ENCODE results near the gene SLC44A5.

DNA sequence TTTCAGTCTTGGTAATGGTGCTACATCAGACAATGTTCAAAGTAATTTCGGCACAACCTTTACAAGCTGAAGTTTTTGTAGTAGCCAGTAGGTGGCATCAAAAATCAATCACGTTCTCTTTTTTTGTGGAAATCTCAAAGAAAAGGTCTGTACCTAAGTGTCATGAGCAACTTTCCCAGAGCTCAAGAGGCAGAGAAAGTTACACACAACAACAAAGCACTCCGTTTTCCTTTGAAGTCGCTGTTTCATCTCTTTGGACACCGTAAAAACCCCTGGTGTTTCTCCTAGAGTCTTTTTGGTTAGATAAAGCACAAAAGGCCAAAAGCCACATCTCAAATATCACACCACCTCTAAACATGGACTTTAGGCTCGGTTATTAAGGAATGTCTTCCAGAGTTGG lies 345.1 kb downstream of the SLC44A5 start:
- TF ChIP-seq SMC3 (IDR thresholded peaks at IDR 0.05; ENCODE audit: borderline replicate concordance, low read length) (peak; percentile 71; the same call in 1 of the 2 replicates), YY1 (IDR thresholded peaks at IDR 0.05; ENCODE audit: low read depth, low read length) (no peak), IRF3 (IDR thresholded peaks at IDR 0.05) (no peak), CTCF (IDR thresholded peaks at IDR 0.05 in 2 of 3, conservative IDR thresholded peaks at IDR 0.05 in 1 of 3; ENCODE audit: control insufficient read depth in 2 of 3, extremely low read depth in 1 of 3, insufficient read depth in 1 of 3, low read depth in 3 of 3, low read length in 3 of 3) (peak; percentile 56 to 65 (median 65)), SRF (IDR thresholded peaks at IDR 0.05; ENCODE audit: low read depth in 2 of 2, low read length in 2 of 2) (no peak), TBL1XR1 (IDR thresholded peaks at IDR 0.05; ENCODE audit: low read depth, low read length) (no peak), TAF1 (IDR thresholded peaks at IDR 0.05; ENCODE audit: borderline replicate concordance, low read depth, low read length) (no peak), CBFB (IDR thresholded peaks at IDR 0.05; ENCODE audit: low read depth) (no peak), BRCA1 (IDR thresholded peaks at IDR 0.05; ENCODE audit: low read depth, low read length) (no peak), RCOR1 (conservative IDR thresholded peaks at IDR 0.05; ENCODE audit: low read depth, low read length) (no peak)
- TF ChIP-seq, protein P1, sequence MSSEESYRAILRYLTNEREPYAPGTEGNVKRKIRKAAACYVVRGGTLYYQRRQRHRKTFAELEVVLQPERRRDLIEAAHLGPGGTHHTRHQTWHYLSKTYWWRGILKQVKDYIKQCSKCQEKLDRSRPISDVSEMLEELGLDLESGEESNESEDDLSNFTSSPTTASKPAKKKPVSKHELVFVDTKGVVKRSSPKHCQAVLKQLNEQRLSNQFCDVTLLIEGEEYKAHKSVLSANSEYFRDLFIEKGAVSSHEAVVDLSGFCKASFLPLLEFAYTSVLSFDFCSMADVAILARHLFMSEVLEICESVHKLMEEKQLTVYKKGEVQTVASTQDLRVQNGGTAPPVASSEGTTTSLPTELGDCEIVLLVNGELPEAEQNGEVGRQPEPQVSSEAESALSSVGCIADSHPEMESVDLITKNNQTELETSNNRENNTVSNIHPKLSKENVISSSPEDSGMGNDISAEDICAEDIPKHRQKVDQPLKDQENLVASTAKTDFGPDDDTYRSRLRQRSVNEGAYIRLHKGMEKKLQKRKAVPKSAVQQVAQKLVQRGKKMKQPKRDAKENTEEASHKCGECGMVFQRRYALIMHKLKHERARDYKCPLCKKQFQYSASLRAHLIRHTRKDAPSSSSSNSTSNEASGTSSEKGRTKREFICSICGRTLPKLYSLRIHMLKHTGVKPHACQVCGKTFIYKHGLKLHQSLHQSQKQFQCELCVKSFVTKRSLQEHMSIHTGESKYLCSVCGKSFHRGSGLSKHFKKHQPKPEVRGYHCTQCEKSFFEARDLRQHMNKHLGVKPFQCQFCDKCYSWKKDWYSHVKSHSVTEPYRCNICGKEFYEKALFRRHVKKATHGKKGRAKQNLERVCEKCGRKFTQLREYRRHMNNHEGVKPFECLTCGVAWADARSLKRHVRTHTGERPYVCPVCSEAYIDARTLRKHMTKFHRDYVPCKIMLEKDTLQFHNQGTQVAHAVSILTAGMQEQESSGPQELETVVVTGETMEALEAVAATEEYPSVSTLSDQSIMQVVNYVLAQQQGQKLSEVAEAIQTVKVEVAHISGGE (CRISPR knock-in tag; IDR thresholded peaks at IDR 0.05) = no peak

All from GM12878 (cell line).